T-cell (primary cell): ENCODE results near the gene WNK2. TPM values are rescaled to one million over a fixed set of nuclear protein-coding genes. Genes with fewer than 3 reads are reported as not detected.
"Not testable (repeated sequence)": the region's sequence is repeated elsewhere in the genome, so short reads cannot be mapped to it uniquely, and the experiment has no call there.

Source experiments
- ATAC-seq, 4 experiments: fragments of 200-7000 bp in 3 of 4; fragments of 150-1000 bp in 1 of 4; cut with Tn5 transposase; replicated peaks in 1 of 4; 1 replicate in 3 of 4; 2 replicates in 1 of 4; pipeline ENCODE4 v1.10.0; 2021; ENCODE audit warnings: moderate library complexity in 3 of 4, mild to moderate bottlenecking in 2 of 4, moderate number of reproducible peaks in 1 of 4
- CTCF ChIA-PET, 2 donors: fragments of 300-600 bp; sonication (Branson Sonifier 250); formaldehyde crosslinking; loops; one replicate each; lab custom pipeline; 2022; ENCODE audit warnings: antibody characterized with exemption in 2 of 2; lab: Charles Lee
- POLR2A ChIA-PET, 2 donors: fragments of 300-600 bp; sonication (Branson Sonifier 250); formaldehyde crosslinking; loops; one replicate each; lab custom pipeline; 2022; ENCODE audit warnings: antibody characterized with exemption in 2 of 2; lab: Charles Lee
- DNase-seq, 35 experiments: peaks; one replicate each; pipeline versions ENCODE4 v3.0.0 to v3.0.0-alpha.2; 2013 to 2023
- H3K27ac ChIP-seq: one replicate; pipeline ENCODE4 v1.5.1; 2013; ENCODE audit warnings: low read length
- H3K27me3 ChIP-seq, 2 experiments: replicated peaks in 1 of 2; 1 replicate in 1 of 2; 2 replicates in 1 of 2; pipeline versions ENCODE4 v1.6.1 to v1.7.0; 2013; ENCODE audit warnings: low read length in 1 of 2, mixed read lengths in 1 of 2; ENCODE audit not compliant: control insufficient read depth in 2 of 2, insufficient read depth in 2 of 2; ENCODE audit errors: extremely low read depth in 1 of 2
- H3K36me3 ChIP-seq, 2 donors: 1 replicate in 1 of 2; 2 replicates in 1 of 2; pipeline versions ENCODE4 v1.6.1 to v1.7.0; 2013; ENCODE audit warnings: low read length in 1 of 2; ENCODE audit not compliant: control insufficient read depth in 2 of 2, insufficient read depth in 1 of 2; ENCODE audit errors: extremely low read depth in 1 of 2
- H3K4me1 ChIP-seq, 2 experiments: 1 replicate in 1 of 2; 2 replicates in 1 of 2; pipeline versions ENCODE4 v1.6.1 to v1.7.0; 2013; ENCODE audit warnings: low read length in 2 of 2, mixed read lengths in 1 of 2; ENCODE audit not compliant: insufficient read depth in 2 of 2, control insufficient read depth in 1 of 2; ENCODE audit errors: extremely low read depth in 1 of 2
- H3K4me3 ChIP-seq, 2 donors: 1 replicate in 1 of 2; 2 replicates in 1 of 2; pipeline versions ENCODE4 v1.5.1 to v1.7.0; 2013; ENCODE audit warnings: mild to moderate bottlenecking in 2 of 2, low read length in 1 of 2, moderate library complexity in 1 of 2; ENCODE audit not compliant: control insufficient read depth in 1 of 2; ENCODE audit errors: extremely low read depth in 1 of 2
- H3K9me3 ChIP-seq: 2 replicates; pipeline ENCODE4 v1.7.0; 2013
- H3K27ac Mint-ChIP-seq, 2 donors: one replicate each; pipeline ENCODE4 v1.8.0; 2020 to 2021; ENCODE audit warnings: mild to moderate bottlenecking in 2 of 2, mixed read lengths in 2 of 2
- H3K27me3 Mint-ChIP-seq, 2 donors: one replicate each; pipeline ENCODE4 v1.8.0; 2021 to 2022; ENCODE audit warnings: mixed read lengths in 2 of 2
- H3K36me3 Mint-ChIP-seq: one replicate; pipeline ENCODE4 v1.8.0; 2021; ENCODE audit warnings: mixed read lengths
- H3K4me1 Mint-ChIP-seq, 3 donors: one replicate each; pipeline ENCODE4 v1.8.0; 2020 to 2022; ENCODE audit warnings: mixed read lengths in 3 of 3, mild to moderate bottlenecking in 1 of 3
- H3K4me3 Mint-ChIP-seq, 3 donors: one replicate each; pipeline ENCODE4 v1.8.0; 2020 to 2022; ENCODE audit warnings: mild to moderate bottlenecking in 3 of 3, mixed read lengths in 3 of 3, moderate library complexity in 3 of 3
- H3K9me3 Mint-ChIP-seq, 3 donors: one replicate each; pipeline ENCODE4 v1.8.0; 2020 to 2022; ENCODE audit warnings: mixed read lengths in 3 of 3
- WGBS: methylation state at CpG from one replicate; pipeline ENCODE4 v1.1.5; 2013; ENCODE audit warnings: missing lambda C conversion rate; ENCODE audit not compliant: insufficient coverage; 5-methylcytosine and 5-hydroxymethylcytosine counted together
- total RNA-seq, 35 experiments: library from RNA in 6 of 35; stranded (reverse) in 6 of 35; fragments of 120-200 nt in 1 of 35; gene quantifications; one replicate each; pipeline versions ENCODE4 v1.2.1 to v1.2.4 and lab custom pipeline; 2013 to 2026

Gene WNK2
- total RNA-seq, 5 donors from 2014 or later (not counting 1 experiment from before 2014, with no cell fraction given) = 0.12 to 0.95 (median 0.48) TPM

- Histone ChIP-seq H3K36me3 (no peaks in the 10 kb centered on the region), H3K4me1 (peaks cover 0 to 10% of the 10 kb centered on the region in 2 experiments), H3K4me3 (peak overlapping the region in 1 of 2 donors; percentile 25), H3K9me3 (no peaks in the 10 kb centered on the region), H3K27me3 (peaks cover 9 to 33% of the 10 kb centered on the region in 2 experiments), H3K27ac (no peak overlapping the region)
- H3K27me3 Mint-ChIP-seq = peaks cover 51 to 56% of the 10 kb centered on the region in 2 donors
- ATAC-seq (no peak), DNase-seq (no peak)
- H3K36me3 Mint-ChIP-seq = no peaks in the 10 kb centered on the region
- H3K4me1 Mint-ChIP-seq = peaks cover 4 to 7% (median 6%) of the 10 kb centered on the region in 3 donors
- no peaks in the 10 kb centered on the region for H3K9me3 Mint-ChIP-seq
- peak overlapping the region in 1 of 3 donors; percentile 84 for H3K4me3 Mint-ChIP-seq
- POLR2A ChIA-PET = no interaction called here
- no peak overlapping the region for H3K27ac Mint-ChIP-seq
- WGBS = 68% methylated on average over 19 of the region's 19 CpGs
- CTCF ChIA-PET = no interaction called here
Observed at GRCh38 chr9:93345643-93346230, 161.8 kb downstream of the WNK2 start.

- ChIA-PET POLR2A (no interaction called here), CTCF (no interaction called here)
- peaks cover 0 to 10% of the 10 kb centered on the region in 2 experiments for H3K4me1 ChIP-seq
- H3K27ac ChIP-seq = no peak overlapping the region
- peaks cover 4 to 7% (median 6%) of the 10 kb centered on the region in 3 donors for H3K4me1 Mint-ChIP-seq
- 12% methylated on average over 59 of the region's 66 CpGs for WGBS
- ATAC-seq (peak in 2 of 4 experiments; percentile 24 to 40), DNase-seq (peak in 2 of 35 experiments; percentile 8 to 10)
- no peaks in the 10 kb centered on the region for H3K9me3 ChIP-seq
- peak overlapping the region; percentile 45 to 84 (median 55) for H3K4me3 Mint-ChIP-seq
- H3K27ac Mint-ChIP-seq = no peak overlapping the region
- H3K36me3 Mint-ChIP-seq = no peaks in the 10 kb centered on the region
- peak overlapping the region in 1 of 2 donors; percentile 39 for H3K4me3 ChIP-seq
- peaks cover 47 to 52% of the 10 kb centered on the region in 2 donors for H3K27me3 Mint-ChIP-seq
- H3K36me3 ChIP-seq = no peaks in the 10 kb centered on the region
- H3K9me3 Mint-ChIP-seq = no peaks in the 10 kb centered on the region
- H3K27me3 ChIP-seq = peaks cover 9 to 33% of the 10 kb centered on the region in 2 experiments
Observed at GRCh38 chr9:93346231-93347112, 162.5 kb downstream of the WNK2 start.

GRCh38 chr9:93347371-93347975, 163.5 kb downstream of the WNK2 start:
- H3K4me3 ChIP-seq, CTCF ChIA-PET, H3K4me3 Mint-ChIP-seq, H3K27ac ChIP-seq, ATAC-seq, DNase-seq, H3K9me3 Mint-ChIP-seq, H3K27ac Mint-ChIP-seq, H3K36me3 Mint-ChIP-seq, H3K9me3 ChIP-seq, POLR2A ChIA-PET, H3K4me1 Mint-ChIP-seq, H3K36me3 ChIP-seq: not testable (repeated sequence)
- Histone ChIP-seq H3K4me1 (peaks cover 0 to 10% of the 10 kb centered on the region in 2 experiments), H3K27me3 (peaks cover 9 to 33% of the 10 kb centered on the region in 2 experiments)
- H3K27me3 Mint-ChIP-seq = peaks cover 40 to 45% of the 10 kb centered on the region in 2 donors
- WGBS = 83% methylated on average over 1 of the region's 9 CpGs

GRCh38 chr9:93353413-93354310, 169.7 kb downstream of the WNK2 start:
- H3K27me3 Mint-ChIP-seq, H3K4me3 ChIP-seq, POLR2A ChIA-PET, ATAC-seq, CTCF ChIA-PET, H3K9me3 Mint-ChIP-seq, H3K4me1 ChIP-seq, H3K27ac ChIP-seq, H3K27me3 ChIP-seq, H3K36me3 ChIP-seq, H3K27ac Mint-ChIP-seq, H3K9me3 ChIP-seq, H3K4me1 Mint-ChIP-seq, H3K4me3 Mint-ChIP-seq, H3K36me3 Mint-ChIP-seq, DNase-seq: not testable (repeated sequence)
- 87% methylated on average over 12 of the region's 14 CpGs for WGBS

GRCh38 chr9:93354451-93354850, 170.5 kb downstream of the WNK2 start:
- no peak overlapping the region for H3K27ac Mint-ChIP-seq
- no peaks in the 10 kb centered on the region for H3K9me3 ChIP-seq
- H3K4me1 ChIP-seq = no peaks in the 10 kb centered on the region
- no peak for ATAC-seq
- CTCF ChIA-PET = no interaction called here
- no peaks in the 10 kb centered on the region for H3K9me3 Mint-ChIP-seq
- H3K27me3 Mint-ChIP-seq = peaks cover 0 to 3% of the 10 kb centered on the region in 2 donors
- H3K27ac ChIP-seq = no peak overlapping the region
- no peak overlapping the region for H3K4me3 ChIP-seq
- H3K27me3 ChIP-seq = no peaks in the 10 kb centered on the region
- H3K36me3 ChIP-seq = no peaks in the 10 kb centered on the region
- WGBS = no CpG with 5 or more reads among the region's 4 CpGs
- POLR2A ChIA-PET = no interaction called here
- no peaks in the 10 kb centered on the region for H3K36me3 Mint-ChIP-seq
- H3K4me1 Mint-ChIP-seq = peaks cover 0 to 5% (median 2%) of the 10 kb centered on the region in 3 donors
- no peak for DNase-seq
- H3K4me3 Mint-ChIP-seq = no peak overlapping the region

- no peak for ATAC-seq
- H3K9me3 Mint-ChIP-seq = peaks cover 0 to 2% (median 2%) of the 10 kb centered on the region in 3 donors
- CTCF ChIA-PET = no interaction called here
Observed at GRCh38 chr9:93355827-93356226, 171.9 kb downstream of the WNK2 start.

More at GRCh38 chr9:93355827-93356226, 171.9 kb downstream of the WNK2 start:
- Histone ChIP-seq H3K4me1 (no peaks in the 10 kb centered on the region), H3K4me3 (no peak overlapping the region), H3K27me3 (no peaks in the 10 kb centered on the region), H3K36me3 (no peaks in the 10 kb centered on the region), H3K27ac (no peak overlapping the region), H3K9me3 (no peaks in the 10 kb centered on the region)
- WGBS = 50% methylated on average over 1 of the region's 2 CpGs
- Mint-ChIP-seq H3K4me3 (no peak overlapping the region), H3K36me3 (no peaks in the 10 kb centered on the region), H3K27me3 (no peaks in the 10 kb centered on the region), H3K4me1 (peaks cover 0 to 5% (median 2%) of the 10 kb centered on the region in 3 donors), H3K27ac (no peak overlapping the region)
- DNase-seq = no peak
- POLR2A ChIA-PET = no interaction called here
